HG02970 (cell line): ENCODE measurements around the gene NOL8.

Experiments
- ATAC-seq: cut with Tn5 transposase; IDR thresholded peaks from one replicate; pipeline ENCODE4 v1.9.1; 2021; ENCODE audit warnings: mild to moderate bottlenecking, moderate library complexity, moderate number of reproducible peaks; ENCODE audit not compliant: unreplicated experiment, low FRiP score

NOL8 gene

DNA sequence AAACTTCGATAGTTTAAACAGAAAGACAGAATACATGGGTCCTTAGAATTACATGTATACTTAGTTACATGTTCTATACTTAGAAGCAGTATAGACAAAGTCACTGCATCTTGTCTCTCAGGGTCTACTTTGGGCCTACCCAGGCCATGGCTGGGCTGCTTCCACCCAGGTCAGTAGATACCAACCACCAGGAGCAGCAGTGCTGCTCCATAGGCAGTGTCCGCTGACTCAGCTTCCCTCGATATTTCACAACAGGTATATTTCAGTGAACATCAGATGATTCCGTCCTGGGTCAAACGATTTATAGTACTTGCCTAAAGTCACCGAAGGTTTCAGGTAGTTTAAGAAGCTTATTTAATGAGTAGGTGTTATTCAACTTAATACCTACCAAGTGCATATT is 49.6 kb downstream of the NOL8 start:
- ATAC-seq = no peak

DNA sequence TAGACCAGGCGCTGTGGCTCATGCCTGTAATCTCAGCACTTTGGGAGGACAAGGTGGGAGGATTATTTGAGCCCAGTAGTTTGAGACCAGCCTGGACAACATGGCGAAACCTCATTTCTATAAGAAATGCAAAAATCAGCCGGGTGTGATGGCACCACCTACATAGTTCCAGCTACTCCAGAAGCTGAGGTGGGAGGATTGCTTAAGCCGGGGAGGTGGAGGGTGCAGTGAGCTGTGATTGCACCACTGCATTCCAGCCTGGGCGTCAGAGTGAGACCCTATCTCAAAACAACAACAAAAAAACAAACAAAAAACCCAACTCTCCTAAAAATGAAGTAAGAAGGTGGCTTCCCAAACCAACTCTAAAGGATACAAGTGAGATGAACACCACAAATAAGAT is 54.6 kb downstream of the NOL8 start:
- ATAC-seq = no peak

DNA sequence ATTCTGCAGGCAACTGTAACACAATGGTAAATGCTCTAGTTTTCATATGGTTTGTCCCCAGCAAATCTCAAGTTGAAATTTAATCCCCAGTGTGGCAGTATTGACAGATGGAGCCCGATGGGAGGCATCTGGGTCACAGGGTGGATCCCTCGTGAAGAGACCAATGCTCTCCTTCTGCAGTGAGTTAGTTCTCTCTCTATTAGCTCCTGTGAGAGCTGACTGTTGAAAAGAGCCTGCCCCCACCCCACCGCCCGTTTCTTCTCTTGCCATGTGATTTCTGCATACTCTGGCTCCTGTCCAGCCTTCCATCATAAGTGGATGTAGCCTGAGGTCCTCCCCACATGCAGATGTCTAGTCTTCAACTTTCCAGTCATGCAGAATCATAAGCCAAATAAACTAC is 58.7 kb downstream of the NOL8 start:
- ATAC-seq = no peak

GRCh38 chr9:92265154-92265553 is 60.0 kb downstream of the NOL8 start:
- no peak for ATAC-seq

- ATAC-seq = no peak
Measured at GRCh38 chr9:92263131-92263530, 62.0 kb downstream of the NOL8 start.

DNA sequence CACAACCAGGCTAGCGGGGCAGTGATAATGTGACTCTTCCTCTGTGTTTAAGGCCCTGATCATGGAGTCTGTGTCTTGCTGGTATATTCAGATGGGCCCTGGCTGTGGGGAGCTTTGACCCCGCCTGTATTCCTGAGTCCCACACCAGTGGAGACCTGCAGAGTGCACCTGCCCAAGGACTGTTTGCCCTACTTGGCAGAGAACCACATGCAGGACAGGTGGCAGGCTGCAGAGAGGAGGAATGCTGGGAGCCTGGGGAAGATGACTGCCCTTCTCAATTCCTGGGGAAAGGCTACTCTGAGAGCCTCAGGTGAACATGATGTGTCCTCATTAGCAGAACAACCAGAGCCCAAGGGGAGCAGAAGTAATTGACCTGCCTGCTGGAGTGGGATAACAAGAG is 67.8 kb downstream of the NOL8 start:
- no peak for ATAC-seq

DNA sequence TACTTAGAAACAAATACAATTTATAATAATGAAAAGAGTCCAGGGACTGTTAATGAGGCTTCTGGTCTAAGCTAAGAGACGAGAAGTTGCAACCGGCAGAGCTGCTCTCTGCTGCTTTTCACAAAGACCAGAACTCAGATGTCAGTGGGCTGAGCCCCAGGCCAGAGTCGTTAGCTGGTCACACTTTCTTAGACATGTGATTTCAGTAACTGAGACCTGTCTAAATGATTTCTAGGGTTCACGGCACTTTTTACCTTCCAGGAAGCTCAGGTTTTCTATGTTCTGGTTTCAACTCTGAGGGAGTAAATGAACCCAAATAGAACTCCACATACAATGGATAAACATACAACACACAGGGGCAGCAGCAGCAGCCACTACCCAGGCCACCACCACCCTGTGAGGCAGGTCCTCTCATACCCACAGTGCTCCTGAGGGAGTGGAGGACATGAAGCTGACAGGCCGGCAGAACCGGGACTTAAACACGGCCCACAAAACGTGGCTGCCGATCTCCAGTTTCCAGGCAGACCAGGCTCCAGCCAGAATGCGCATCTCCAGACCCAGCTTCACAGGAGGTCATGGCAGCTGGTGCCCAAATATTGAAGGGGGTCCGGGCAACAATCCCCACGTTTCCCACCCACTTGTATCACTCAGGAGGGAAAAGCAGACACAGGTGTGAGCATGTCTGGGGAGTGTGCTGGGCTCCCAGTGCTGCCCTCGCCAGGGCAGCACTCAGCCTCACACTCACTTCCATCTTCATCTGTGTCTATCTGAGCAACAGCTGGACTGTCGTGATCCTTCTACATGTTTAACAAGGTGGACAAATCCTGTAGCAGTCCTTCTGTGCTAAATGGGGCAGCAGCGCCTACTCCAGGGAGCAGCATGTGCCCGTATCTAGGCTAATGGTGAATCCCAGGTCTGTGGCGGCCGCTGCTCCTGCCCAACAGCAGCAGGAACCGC is 70.5 kb downstream of the NOL8 start:
- ATAC-seq = no peak

DNA sequence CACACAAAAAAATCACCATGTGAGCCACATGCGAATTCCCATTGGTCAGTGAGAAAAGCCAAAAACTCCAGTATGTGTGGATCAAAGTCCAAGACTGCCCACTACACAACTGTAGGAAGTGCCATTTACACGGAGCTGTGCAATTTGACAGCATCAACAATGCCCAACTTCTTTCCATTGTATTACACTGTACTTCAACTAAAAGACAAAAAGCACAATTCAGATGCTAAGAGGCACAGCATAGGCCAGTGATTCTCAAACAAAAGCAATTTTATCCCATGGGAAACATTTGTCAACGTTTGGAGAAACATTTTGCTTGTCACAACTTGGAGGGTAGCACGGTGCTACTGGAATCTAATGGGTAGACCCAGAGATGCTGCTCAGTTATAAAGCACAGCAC is 71.5 kb downstream of the NOL8 start:
- no peak for ATAC-seq

DNA sequence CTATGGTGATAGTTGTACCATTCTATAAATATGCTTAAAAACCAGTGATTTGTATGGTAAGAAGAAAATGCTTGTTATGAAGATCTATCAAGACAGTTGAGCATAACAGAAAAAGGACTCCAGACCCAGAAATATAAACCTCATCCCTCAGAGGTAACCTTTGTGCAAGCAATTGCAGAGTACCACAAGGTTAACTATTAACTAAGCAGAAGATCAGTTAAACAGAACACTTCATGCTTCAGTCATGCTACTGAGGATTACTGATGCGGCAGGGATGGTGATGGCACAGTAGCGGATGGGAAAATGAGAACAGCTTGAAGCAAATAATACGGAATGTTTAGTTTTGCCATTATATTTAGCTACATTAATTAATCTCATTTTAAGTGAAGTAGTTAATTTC is 77.2 kb downstream of the NOL8 start:
- no peak for ATAC-seq
